ENCODE measurements around the gene MCM8. TPM values are rescaled to one million over a fixed set of nuclear protein-coding genes. Genes with fewer than 3 reads are reported as not detected.

The MCM8 gene
- total RNA-seq, 1 donor from 2014 or later: 2.5 TPM

DNA sequence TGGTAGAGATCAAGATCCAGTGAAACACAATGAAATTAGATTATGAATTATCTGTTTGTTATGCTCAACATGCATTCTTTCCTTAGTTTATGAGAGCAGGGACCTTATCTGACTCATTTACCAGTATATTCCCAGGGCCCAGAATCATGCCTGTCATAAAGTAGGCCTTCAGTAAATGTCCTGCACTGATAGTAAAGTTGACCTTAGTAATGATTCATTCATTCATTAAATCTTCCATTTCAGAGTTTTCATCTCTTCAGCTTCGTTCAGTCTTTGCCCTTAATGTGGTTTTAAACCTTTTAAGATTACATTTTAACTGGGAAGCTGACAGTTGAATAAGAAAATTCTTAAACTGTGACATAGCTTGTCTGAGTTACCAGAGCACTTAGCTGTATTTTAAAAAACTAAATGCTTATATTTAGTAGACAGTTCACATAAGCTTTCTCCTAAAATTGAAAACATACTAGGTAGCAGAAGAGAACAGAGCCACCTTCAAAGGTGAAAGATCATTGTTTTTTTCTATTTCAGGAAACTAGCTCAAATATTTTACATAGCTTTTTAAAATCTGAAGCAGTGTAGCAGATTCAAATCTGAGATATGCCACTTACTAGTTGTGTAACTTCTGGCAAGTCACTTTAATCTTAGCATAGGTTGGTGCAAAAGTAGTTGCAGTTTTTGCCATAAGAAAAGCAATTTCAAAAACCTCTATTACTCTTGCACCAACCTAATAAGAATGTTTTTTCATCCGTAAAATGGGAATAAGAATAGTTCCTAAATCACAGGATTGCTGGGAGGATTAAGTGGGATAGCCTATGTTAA is 41.4 kb downstream of the MCM8 start:
- no peaks in the 10 kb centered on the region for H3K4me1 ChIP-seq
- no peak for TF ChIP-seq POLR2AphosphoS5 (IDR thresholded peaks at IDR 0.05; ENCODE audit: insufficient read depth in 1 of 2, low read depth in 1 of 2)
- TF ChIP-seq, protein P1, sequence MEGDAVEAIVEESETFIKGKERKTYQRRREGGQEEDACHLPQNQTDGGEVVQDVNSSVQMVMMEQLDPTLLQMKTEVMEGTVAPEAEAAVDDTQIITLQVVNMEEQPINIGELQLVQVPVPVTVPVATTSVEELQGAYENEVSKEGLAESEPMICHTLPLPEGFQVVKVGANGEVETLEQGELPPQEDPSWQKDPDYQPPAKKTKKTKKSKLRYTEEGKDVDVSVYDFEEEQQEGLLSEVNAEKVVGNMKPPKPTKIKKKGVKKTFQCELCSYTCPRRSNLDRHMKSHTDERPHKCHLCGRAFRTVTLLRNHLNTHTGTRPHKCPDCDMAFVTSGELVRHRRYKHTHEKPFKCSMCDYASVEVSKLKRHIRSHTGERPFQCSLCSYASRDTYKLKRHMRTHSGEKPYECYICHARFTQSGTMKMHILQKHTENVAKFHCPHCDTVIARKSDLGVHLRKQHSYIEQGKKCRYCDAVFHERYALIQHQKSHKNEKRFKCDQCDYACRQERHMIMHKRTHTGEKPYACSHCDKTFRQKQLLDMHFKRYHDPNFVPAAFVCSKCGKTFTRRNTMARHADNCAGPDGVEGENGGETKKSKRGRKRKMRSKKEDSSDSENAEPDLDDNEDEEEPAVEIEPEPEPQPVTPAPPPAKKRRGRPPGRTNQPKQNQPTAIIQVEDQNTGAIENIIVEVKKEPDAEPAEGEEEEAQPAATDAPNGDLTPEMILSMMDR (IDR thresholded peaks at IDR 0.05): no peak
- TF ChIP-seq POLR2A (IDR thresholded peaks at IDR 0.05): no peak
- peaks cover 3 to 7% of the 10 kb centered on the region in 2 donors for H3K36me3 ChIP-seq
- H3K27me3 ChIP-seq: no peaks in the 10 kb centered on the region
- H3K4me3 ChIP-seq: no peak overlapping the region
- no peak for DNase-seq (ENCODE audit: extremely low spot score in 2 of 2)
- intact Hi-C loops (cut with DNase I): no loop called here
- no peak overlapping the region for H3K27ac ChIP-seq
- H3K9me3 ChIP-seq: no peaks in the 10 kb centered on the region

DNA sequence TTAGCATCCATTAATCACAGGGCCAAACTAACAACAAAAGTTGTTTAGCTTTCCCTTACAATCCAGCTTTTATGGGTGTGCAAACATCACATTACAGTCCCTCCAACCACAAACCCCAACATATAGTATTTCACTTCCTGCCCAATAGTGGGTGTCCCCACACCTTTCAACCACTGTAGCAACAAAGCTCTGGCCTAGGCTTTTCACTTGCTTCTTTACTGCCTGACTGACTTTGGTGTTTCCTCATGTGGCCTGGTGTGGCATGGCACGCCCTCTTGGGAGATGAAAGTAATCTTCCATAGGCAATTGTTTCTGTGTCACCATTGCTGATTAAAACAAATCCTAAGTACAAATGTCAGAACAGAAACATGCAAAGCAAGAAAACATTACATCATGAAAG is 46.3 kb downstream of the MCM8 start:
- Histone ChIP-seq H3K4me1 (no peaks in the 10 kb centered on the region), H3K27me3 (no peaks in the 10 kb centered on the region), H3K36me3 (peaks cover 0 to 3% of the 10 kb centered on the region in 2 donors), H3K4me3 (no peak overlapping the region), H3K27ac (no peak overlapping the region), H3K9me3 (no peaks in the 10 kb centered on the region)
- no peak for DNase-seq (ENCODE audit: extremely low spot score in 2 of 2)
- intact Hi-C loops (cut with DNase I): no loop called here
- TF ChIP-seq POLR2A (IDR thresholded peaks at IDR 0.05) (no peak), POLR2AphosphoS5 (IDR thresholded peaks at IDR 0.05; ENCODE audit: insufficient read depth in 1 of 2, low read depth in 1 of 2) (no peak)
- TF ChIP-seq, protein P1 (IDR thresholded peaks at IDR 0.05): no peak

DNA sequence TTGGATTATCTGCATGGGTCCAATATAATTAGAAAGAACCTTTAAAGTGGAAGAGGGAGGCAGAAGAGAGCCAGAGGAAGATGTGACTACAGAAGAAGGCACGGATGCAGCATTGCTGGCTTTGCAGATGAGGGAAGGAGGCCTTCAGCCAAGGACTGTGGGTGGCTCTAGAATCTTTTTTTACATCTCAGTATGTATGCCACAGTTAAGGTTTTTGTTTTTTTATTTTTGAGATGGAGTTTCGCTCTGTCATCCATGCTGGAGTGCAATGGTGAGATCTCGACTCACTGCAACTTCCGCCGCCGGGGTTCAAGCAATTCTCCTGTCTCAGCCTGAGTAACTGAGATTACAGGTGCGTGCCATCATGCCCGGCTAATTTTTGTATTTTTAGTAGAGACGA is 49.3 kb downstream of the MCM8 start:
- no peak for DNase-seq (ENCODE audit: extremely low spot score in 2 of 2)

DNA sequence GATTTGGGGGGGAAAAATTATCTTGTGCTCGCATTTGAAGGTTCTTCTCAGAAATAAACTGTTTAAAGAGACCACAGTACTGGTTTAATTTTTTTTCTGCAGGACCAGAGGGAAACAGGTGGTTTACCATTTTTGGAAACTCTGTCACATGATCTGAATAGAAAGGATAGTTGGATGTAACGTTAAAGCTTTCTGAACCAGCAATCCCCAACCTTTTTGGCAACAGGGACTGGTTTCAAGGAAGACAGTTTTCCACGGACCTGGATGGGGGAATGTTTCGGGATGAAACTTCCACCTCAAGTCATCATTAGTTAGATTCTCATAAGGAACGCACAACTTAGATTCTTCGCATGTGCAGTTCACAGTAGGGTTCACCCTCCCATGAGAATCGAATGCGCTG is 50.4 kb downstream of the MCM8 start:
- no peak for DNase-seq (ENCODE audit: extremely low spot score in 2 of 2)
- H3K27me3 ChIP-seq: no peaks in the 10 kb centered on the region
- TF ChIP-seq, protein P1 (IDR thresholded peaks at IDR 0.05): no peak
- no peak for TF ChIP-seq POLR2A (IDR thresholded peaks at IDR 0.05)
- no peak for TF ChIP-seq POLR2AphosphoS5 (IDR thresholded peaks at IDR 0.05; ENCODE audit: insufficient read depth in 1 of 2, low read depth in 1 of 2)
- no peaks in the 10 kb centered on the region for H3K4me1 ChIP-seq
- no peaks in the 10 kb centered on the region for H3K36me3 ChIP-seq
- H3K27ac ChIP-seq: no peak overlapping the region
- intact Hi-C loops (cut with DNase I): no loop called here
- H3K9me3 ChIP-seq: no peaks in the 10 kb centered on the region
- H3K4me3 ChIP-seq: no peak overlapping the region

More for the DNA sequence above, 49.3 kb downstream of the MCM8 start:
- no peak overlapping the region for H3K4me3 ChIP-seq
- no peaks in the 10 kb centered on the region for H3K27me3 ChIP-seq
- intact Hi-C loops (cut with DNase I): no loop called here
- no peak overlapping the region for H3K27ac ChIP-seq
- TF ChIP-seq POLR2AphosphoS5 (IDR thresholded peaks at IDR 0.05; ENCODE audit: insufficient read depth in 1 of 2, low read depth in 1 of 2) (no peak), POLR2A (IDR thresholded peaks at IDR 0.05) (no peak)
- TF ChIP-seq, protein P1 (IDR thresholded peaks at IDR 0.05): no peak
- H3K36me3 ChIP-seq: no peaks in the 10 kb centered on the region
- no peaks in the 10 kb centered on the region for H3K4me1 ChIP-seq
- H3K9me3 ChIP-seq: no peaks in the 10 kb centered on the region

DNA sequence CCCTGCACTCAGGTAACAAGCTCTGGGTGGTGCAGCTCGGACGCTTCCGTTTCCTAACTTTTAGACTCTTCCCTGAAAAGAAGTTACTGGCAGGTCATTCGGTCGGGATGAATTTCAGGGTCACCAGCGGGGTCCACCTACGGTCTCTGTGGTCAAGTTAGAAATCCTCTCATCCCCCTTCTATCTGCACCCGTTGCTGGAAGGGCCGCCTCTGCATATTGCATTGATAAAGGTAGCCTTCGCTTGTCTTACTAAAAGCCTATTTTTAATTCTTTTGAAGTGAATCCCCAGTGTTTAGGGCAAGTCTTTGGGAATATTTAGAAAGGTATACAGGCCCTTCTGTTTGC is 56.1 kb downstream of the MCM8 start:
- H3K27ac ChIP-seq: peak overlapping the region; percentile 54
- no peak for TF ChIP-seq POLR2AphosphoS5 (IDR thresholded peaks at IDR 0.05; ENCODE audit: insufficient read depth in 1 of 2, low read depth in 1 of 2)
- no peak for TF ChIP-seq POLR2A (IDR thresholded peaks at IDR 0.05)
- TF ChIP-seq, protein P1 (IDR thresholded peaks at IDR 0.05): no peak
- no peaks in the 10 kb centered on the region for H3K27me3 ChIP-seq
- H3K9me3 ChIP-seq: no peaks in the 10 kb centered on the region
- H3K4me1 ChIP-seq: peaks cover 24% of the 10 kb centered on the region
- H3K4me3 ChIP-seq: peak overlapping the region; percentile 79 to 98
- peaks cover 0 to 19% of the 10 kb centered on the region in 2 donors for H3K36me3 ChIP-seq
- intact Hi-C loops (cut with DNase I): no loop called here
- DNase-seq (ENCODE audit: extremely low spot score in 2 of 2): no peak

Data from vagina (tissue), 2 donors.